ENCODE results near the gene LMO2.
"Not testable (repeated sequence)": the region's sequence is repeated elsewhere in the genome, so short reads cannot be mapped to it uniquely, and the experiment has no call there.

Gene LMO2

GRCh38 chr11:33827206-33827605 is 64.7 kb downstream of the LMO2 start:
- no peak for DNase-seq (ENCODE audit: low read depth in 3 of 3, low spot score in 1 of 3)

GRCh38 chr11:33825854-33826560 is 65.9 kb downstream of the LMO2 start:
- no peak for DNase-seq (ENCODE audit: low read depth in 3 of 3, low spot score in 1 of 3)

GRCh38 chr11:33822981-33823380 is 68.9 kb downstream of the LMO2 start:
- not testable (repeated sequence) for DNase-seq (ENCODE audit: low read depth in 3 of 3, low spot score in 1 of 3)

- no peak for DNase-seq (ENCODE audit: low read depth in 3 of 3, low spot score in 1 of 3)
Measured at GRCh38 chr11:33819278-33820035, 72.4 kb downstream of the LMO2 start.
